Heart left ventricle (tissue), 13 donors: ENCODE data around the gene MBD3.

ENCODE experiments used
- POLR2A ChIP-seq, 2 donors: fragments of 450-650 bp; IDR thresholded peaks; one replicate each; pipeline ENCODE4 v1.6.1; 2017; ENCODE audit warnings: antibody characterized with exemption in 2 of 2, mild to moderate bottlenecking in 2 of 2, moderate library complexity in 2 of 2
- TF ChIP-seq, protein P1 (sequence below), 12 donors: fragments of 200-600 bp; sonication (generic) in 4 of 12; IDR thresholded peaks; one replicate each; pipeline versions ENCODE4 v1.5.0 to v1.8.0; 2018 to 2022; ENCODE audit warnings: antibody characterized with exemption in 12 of 12, mild to moderate bottlenecking in 5 of 12
- donor health status: ischemic (EF 13 %, LVEDD 7.1; RV severe dilation, severe dysfunction).
- donor health status: DM: no; HTN: yes; CAD: no.
- donor health status: DM: no; HTN: no; CAD: no.
- donor health status: ischemic (EF 25% LVEDD 6.9; RV normal size, moderate dysfunction).
- donor health status: ischemic (EF 25% LVEDD 5.7; RV mildly dilated, moderate dysfunction).
- donor health status: ischemic (EF 35%, LVEDD 5.7; RV mildly dilated, moderate dysfunction).
- donor health status: nonischemic (EF 11% LVEDD 7.7; RV severe dilation, severe dysfunction).
- donor health status: DM: yes; HTN: yes; CAD: no.
- donor health status: PGD.
- donor health status: ischemic (EF 29% LVEDD 5.4; RV normal size, mild dysfunction).
- donor health status: nonischemic (EF 23%, LVEDD 6.1; RV moderate dilation, normal function).

DNA sequence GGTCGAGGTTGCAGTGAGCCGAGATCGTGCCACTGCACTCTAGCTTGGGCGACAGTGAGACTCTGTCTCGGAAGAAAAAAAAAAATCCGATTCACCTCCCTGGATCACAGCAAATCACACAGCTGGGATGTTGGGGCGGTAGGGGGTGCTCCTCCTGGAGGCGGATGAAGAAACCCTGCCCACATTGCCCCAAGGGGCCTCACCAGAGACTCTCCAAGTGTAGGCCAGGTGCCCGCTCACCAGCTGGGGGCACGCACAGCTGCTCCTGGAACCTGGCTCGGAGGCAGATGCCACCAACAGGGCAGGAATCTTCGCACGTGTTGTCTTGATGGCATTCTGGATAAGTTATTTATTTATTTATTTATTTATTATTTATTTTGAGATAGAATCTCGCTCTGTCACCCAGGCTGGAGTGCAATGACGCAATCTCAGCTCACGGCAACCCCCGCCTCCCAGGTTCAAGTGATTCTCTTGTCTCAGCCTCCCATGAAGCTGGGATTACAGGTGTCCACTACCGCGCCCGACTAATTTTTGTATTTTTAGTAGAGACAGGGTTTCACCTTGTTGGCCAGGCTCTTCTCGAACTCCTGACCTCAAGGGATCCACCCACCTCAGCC is 9.5 kb upstream of the MBD3 start:
- TF ChIP-seq, protein P1, sequence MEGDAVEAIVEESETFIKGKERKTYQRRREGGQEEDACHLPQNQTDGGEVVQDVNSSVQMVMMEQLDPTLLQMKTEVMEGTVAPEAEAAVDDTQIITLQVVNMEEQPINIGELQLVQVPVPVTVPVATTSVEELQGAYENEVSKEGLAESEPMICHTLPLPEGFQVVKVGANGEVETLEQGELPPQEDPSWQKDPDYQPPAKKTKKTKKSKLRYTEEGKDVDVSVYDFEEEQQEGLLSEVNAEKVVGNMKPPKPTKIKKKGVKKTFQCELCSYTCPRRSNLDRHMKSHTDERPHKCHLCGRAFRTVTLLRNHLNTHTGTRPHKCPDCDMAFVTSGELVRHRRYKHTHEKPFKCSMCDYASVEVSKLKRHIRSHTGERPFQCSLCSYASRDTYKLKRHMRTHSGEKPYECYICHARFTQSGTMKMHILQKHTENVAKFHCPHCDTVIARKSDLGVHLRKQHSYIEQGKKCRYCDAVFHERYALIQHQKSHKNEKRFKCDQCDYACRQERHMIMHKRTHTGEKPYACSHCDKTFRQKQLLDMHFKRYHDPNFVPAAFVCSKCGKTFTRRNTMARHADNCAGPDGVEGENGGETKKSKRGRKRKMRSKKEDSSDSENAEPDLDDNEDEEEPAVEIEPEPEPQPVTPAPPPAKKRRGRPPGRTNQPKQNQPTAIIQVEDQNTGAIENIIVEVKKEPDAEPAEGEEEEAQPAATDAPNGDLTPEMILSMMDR (IDR thresholded peaks at IDR 0.05): no peak
- no peak for TF ChIP-seq POLR2A (IDR thresholded peaks at IDR 0.05)
